HL-60 (cell line): ENCODE measurements around the gene AZIN2.

ENCODE experiments used
- TF ChIP-seq, protein P1 (sequence below): IDR thresholded peaks from 2 replicates; pipeline ENCODE4 v1.6.1; 2012; ENCODE audit warnings: low read depth; ENCODE audit not compliant: insufficient replicate concordance
- TF ChIP-seq, protein P2 (sequence below): IDR thresholded peaks from one replicate; pipeline ENCODE4 v1.5.1; 2011; ENCODE audit warnings: low read length, control low read depth, inconsistent platforms; ENCODE audit not compliant: insufficient read depth

DNA sequence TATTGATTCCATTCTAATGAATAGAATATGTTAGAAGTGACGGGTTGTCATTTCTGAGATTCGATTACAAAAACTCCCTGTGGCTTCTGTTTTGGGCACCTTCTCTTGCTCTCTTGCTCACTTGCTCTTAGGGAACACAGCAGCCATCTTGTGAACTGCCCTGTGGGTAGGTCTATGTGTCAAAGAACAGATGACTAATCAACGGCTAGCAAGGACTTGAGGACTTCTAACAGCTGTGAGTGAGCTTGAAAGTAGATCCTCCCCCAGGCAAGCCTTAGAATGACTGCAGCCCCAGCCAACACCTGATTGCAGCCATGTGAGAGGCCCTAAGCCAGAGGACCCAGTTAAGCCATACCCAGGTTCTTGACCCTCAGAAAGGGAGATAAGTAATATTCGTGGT, 49.3 kb downstream of the AZIN2 start:
- TF ChIP-seq, protein P1, sequence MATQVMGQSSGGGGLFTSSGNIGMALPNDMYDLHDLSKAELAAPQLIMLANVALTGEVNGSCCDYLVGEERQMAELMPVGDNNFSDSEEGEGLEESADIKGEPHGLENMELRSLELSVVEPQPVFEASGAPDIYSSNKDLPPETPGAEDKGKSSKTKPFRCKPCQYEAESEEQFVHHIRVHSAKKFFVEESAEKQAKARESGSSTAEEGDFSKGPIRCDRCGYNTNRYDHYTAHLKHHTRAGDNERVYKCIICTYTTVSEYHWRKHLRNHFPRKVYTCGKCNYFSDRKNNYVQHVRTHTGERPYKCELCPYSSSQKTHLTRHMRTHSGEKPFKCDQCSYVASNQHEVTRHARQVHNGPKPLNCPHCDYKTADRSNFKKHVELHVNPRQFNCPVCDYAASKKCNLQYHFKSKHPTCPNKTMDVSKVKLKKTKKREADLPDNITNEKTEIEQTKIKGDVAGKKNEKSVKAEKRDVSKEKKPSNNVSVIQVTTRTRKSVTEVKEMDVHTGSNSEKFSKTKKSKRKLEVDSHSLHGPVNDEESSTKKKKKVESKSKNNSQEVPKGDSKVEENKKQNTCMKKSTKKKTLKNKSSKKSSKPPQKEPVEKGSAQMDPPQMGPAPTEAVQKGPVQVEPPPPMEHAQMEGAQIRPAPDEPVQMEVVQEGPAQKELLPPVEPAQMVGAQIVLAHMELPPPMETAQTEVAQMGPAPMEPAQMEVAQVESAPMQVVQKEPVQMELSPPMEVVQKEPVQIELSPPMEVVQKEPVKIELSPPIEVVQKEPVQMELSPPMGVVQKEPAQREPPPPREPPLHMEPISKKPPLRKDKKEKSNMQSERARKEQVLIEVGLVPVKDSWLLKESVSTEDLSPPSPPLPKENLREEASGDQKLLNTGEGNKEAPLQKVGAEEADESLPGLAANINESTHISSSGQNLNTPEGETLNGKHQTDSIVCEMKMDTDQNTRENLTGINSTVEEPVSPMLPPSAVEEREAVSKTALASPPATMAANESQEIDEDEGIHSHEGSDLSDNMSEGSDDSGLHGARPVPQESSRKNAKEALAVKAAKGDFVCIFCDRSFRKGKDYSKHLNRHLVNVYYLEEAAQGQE = no peak
- TF ChIP-seq, protein P2, sequence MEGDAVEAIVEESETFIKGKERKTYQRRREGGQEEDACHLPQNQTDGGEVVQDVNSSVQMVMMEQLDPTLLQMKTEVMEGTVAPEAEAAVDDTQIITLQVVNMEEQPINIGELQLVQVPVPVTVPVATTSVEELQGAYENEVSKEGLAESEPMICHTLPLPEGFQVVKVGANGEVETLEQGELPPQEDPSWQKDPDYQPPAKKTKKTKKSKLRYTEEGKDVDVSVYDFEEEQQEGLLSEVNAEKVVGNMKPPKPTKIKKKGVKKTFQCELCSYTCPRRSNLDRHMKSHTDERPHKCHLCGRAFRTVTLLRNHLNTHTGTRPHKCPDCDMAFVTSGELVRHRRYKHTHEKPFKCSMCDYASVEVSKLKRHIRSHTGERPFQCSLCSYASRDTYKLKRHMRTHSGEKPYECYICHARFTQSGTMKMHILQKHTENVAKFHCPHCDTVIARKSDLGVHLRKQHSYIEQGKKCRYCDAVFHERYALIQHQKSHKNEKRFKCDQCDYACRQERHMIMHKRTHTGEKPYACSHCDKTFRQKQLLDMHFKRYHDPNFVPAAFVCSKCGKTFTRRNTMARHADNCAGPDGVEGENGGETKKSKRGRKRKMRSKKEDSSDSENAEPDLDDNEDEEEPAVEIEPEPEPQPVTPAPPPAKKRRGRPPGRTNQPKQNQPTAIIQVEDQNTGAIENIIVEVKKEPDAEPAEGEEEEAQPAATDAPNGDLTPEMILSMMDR = no peak
